Sigmoid colon (tissue), 3 donors: ENCODE data around the gene EFNA5.

ENCODE experiments used
- CTCF ChIP-seq, 4 experiments: fragments of 450-650 bp in 3 of 4; fragments of 200-600 bp in 1 of 4; IDR thresholded peaks; one replicate each; pipeline ENCODE4 v1.5.1; 2016 to 2019; ENCODE audit warnings: antibody characterized with exemption in 4 of 4, mild to moderate bottlenecking in 3 of 4, moderate library complexity in 2 of 4
- POLR2A ChIP-seq, 2 donors: fragments of 450-650 bp; IDR thresholded peaks; one replicate each; pipeline ENCODE4 v1.6.1; 2016; ENCODE audit warnings: antibody characterized with exemption in 2 of 2, mild to moderate bottlenecking in 2 of 2, moderate library complexity in 2 of 2

GRCh38 chr5:107658528-107658927 is 12.2 kb downstream of the EFNA5 start:
- TF ChIP-seq CTCF (IDR thresholded peaks at IDR 0.05), result no peak
- TF ChIP-seq POLR2A (IDR thresholded peaks at IDR 0.05), result no peak
